SJSA1 (cell line): Measurements from ENCODE around the gene HOXA10. TPM values are rescaled to one million over a fixed set of nuclear protein-coding genes. Genes with fewer than 3 reads are reported as not detected.
A peak's percentile ranks its signal among the peaks of the same experiment; 100 is the strongest.

ENCODE experiments used
- DNase-seq, 2 experiments: peaks; one replicate each; pipeline ENCODE4 v3.0.0-alpha.2; 2015 to 2020; ENCODE audit warnings: low spot score in 2 of 2, low read depth in 1 of 2
- H3K27ac ChIP-seq: fragments of 250-450 bp; sonication (Bioruptor Pico); 2 replicates; pipeline ENCODE4 v1.5.1; 2020; ENCODE audit warnings: mild to moderate bottlenecking, moderate library complexity
- H3K27me3 ChIP-seq: fragments of 250-450 bp; sonication (Bioruptor Pico); replicated peaks from 2 replicates; pipeline ENCODE4 v1.5.1; 2020; ENCODE audit warnings: mild to moderate bottlenecking, moderate library complexity
- H3K36me3 ChIP-seq: fragments of 250-450 bp; sonication (Bioruptor Pico); 2 replicates; pipeline ENCODE4 v1.5.1; 2020; ENCODE audit warnings: mild to moderate bottlenecking
- H3K4me1 ChIP-seq: fragments of 250-450 bp; sonication (Bioruptor Pico); replicated peaks from 2 replicates; pipeline ENCODE4 v1.6.1; 2021; ENCODE audit warnings: mild to moderate bottlenecking
- H3K4me3 ChIP-seq: fragments of 250-450 bp; sonication (Bioruptor Pico); 2 replicates; pipeline ENCODE4 v1.5.1; 2020; ENCODE audit warnings: mild to moderate bottlenecking
- H3K9me3 ChIP-seq: fragments of 250-450 bp; sonication (Bioruptor Pico); replicated peaks from 2 replicates; pipeline ENCODE4 v1.5.1; 2020; ENCODE audit warnings: mild to moderate bottlenecking
- total RNA-seq: library from RNA; depleted of rRNA; stranded (reverse); fragments of >200 nt; shearing (Covaris generic); gene quantifications from 2 replicates; pipeline ENCODE4 v1.2.3, GENCODE V29; 2014; rRNA removed

Gene HOXA10
- total RNA-seq, 1 experiment from 2014 or later: 15.5 TPM

- Histone ChIP-seq H3K27me3 (no peaks in the 10 kb centered on the region), H3K9me3 (no peaks in the 10 kb centered on the region), H3K27ac (no peak overlapping the region), H3K36me3 (peaks cover 9% of the 10 kb centered on the region; the same call in 1 of the 2 replicates), H3K4me1 (peaks cover 13% of the 10 kb centered on the region), H3K4me3 (no peak overlapping the region)
- peak in 1 of 2 experiments; percentile 32 for DNase-seq
Observed at GRCh38 chr7:27124096-27124901, 49.8 kb downstream of the HOXA10 start.

- H3K27ac ChIP-seq: no peak overlapping the region
Observed at GRCh38 chr7:27123477-27124053, 50.6 kb downstream of the HOXA10 start.

GRCh38 chr7:27123007-27123476 lies 51.1 kb downstream of the HOXA10 start:
- peak in 1 of 2 experiments; percentile 38 for DNase-seq
- Histone ChIP-seq H3K4me3 (no peak overlapping the region), H3K9me3 (no peaks in the 10 kb centered on the region), H3K36me3 (peaks cover 3% of the 10 kb centered on the region; the same call in 1 of the 2 replicates), H3K27ac (no peak overlapping the region), H3K4me1 (peaks cover 13% of the 10 kb centered on the region), H3K27me3 (no peaks in the 10 kb centered on the region)

More at GRCh38 chr7:27123477-27124053, 50.6 kb downstream of the HOXA10 start:
- H3K9me3 ChIP-seq: no peaks in the 10 kb centered on the region
- no peaks in the 10 kb centered on the region for H3K27me3 ChIP-seq
- H3K4me3 ChIP-seq: no peak overlapping the region
- DNase-seq: peak in 1 of 2 experiments; percentile 10
- peaks cover 8% of the 10 kb centered on the region; the same call in 1 of the 2 replicates for H3K36me3 ChIP-seq
- H3K4me1 ChIP-seq: peaks cover 13% of the 10 kb centered on the region

GRCh38 chr7:27122077-27122910 lies 51.8 kb downstream of the HOXA10 start:
- H3K27ac ChIP-seq: no peak overlapping the region
- H3K27me3 ChIP-seq: no peaks in the 10 kb centered on the region
- peak in 1 of 2 experiments; percentile 29 for DNase-seq
- H3K4me3 ChIP-seq: no peak overlapping the region
- no peaks in the 10 kb centered on the region for H3K9me3 ChIP-seq
- peaks cover 2% of the 10 kb centered on the region; the same call in 1 of the 2 replicates for H3K36me3 ChIP-seq
- peaks cover 13% of the 10 kb centered on the region for H3K4me1 ChIP-seq

GRCh38 chr7:27121684-27122076 lies 52.4 kb downstream of the HOXA10 start:
- peaks cover 2% of the 10 kb centered on the region; the same call in 1 of the 2 replicates for H3K36me3 ChIP-seq
- no peaks in the 10 kb centered on the region for H3K27me3 ChIP-seq
- no peak for DNase-seq
- no peak overlapping the region for H3K27ac ChIP-seq
- no peak overlapping the region for H3K4me3 ChIP-seq
- peaks cover 13% of the 10 kb centered on the region for H3K4me1 ChIP-seq
- H3K9me3 ChIP-seq: no peaks in the 10 kb centered on the region

Other genes with a start within 250 kb of the HOXA10 start
- gene HOXA1, start 78.3 kb downstream of the HOXA10 start, total RNA-seq: 2.0 and 5.8 TPM in 2 replicates
- gene HOXA2, start 71.6 kb downstream of the HOXA10 start, total RNA-seq: 0.47 and 2.3 TPM in 2 replicates
- gene HOXA4, start 43.6 kb downstream of the HOXA10 start, total RNA-seq: 0.58 TPM in 1 of 2 replicates, not detected in the other
- gene HOXA5, start 30.6 kb downstream of the HOXA10 start, total RNA-seq: 0.79 and 0.81 TPM in 2 replicates
- gene HOXA6, start 26.5 kb downstream of the HOXA10 start, total RNA-seq: 0.79 TPM in 1 of 2 replicates, not detected in the other
- 0.13 and 1.8 TPM in 2 replicates for gene HOXA3, start 21.7 kb downstream of the HOXA10 start, total RNA-seq
- 0.09 and 2.9 TPM in 2 replicates for gene HOXA7, start 17.6 kb downstream of the HOXA10 start, total RNA-seq
- 7.0 and 16.3 TPM in 2 replicates for gene HOXA9, start 8.8 kb downstream of the HOXA10 start, total RNA-seq
- 4.4 and 5.9 TPM in 2 replicates for gene HOXA11, start 10.9 kb upstream of the HOXA10 start, total RNA-seq
- gene HOXA13, start 25.8 kb upstream of the HOXA10 start, total RNA-seq: 1.7 and 2.5 TPM in 2 replicates
- gene EVX1, start 68.5 kb upstream of the HOXA10 start, total RNA-seq: not detected in 2 replicates